Measurements from ENCODE around the gene PPP1R12C.
"Not testable (repeated sequence)": the region's sequence is repeated elsewhere in the genome, so short reads cannot be mapped to it uniquely, and the experiment has no call there.

Gene PPP1R12C

GRCh38 chr19:55109527-55110291 is 7.7 kb downstream of the PPP1R12C start:
- no peak for DNase-seq

GRCh38 chr19:55107252-55107651 is 10.2 kb downstream of the PPP1R12C start:
- DNase-seq: not testable (repeated sequence)

GRCh38 chr19:55106591-55106990 is 10.8 kb downstream of the PPP1R12C start:
- DNase-seq: no peak

- no peak for DNase-seq
Observed at GRCh38 chr19:55105237-55105636, 12.2 kb downstream of the PPP1R12C start.

- DNase-seq: no peak
Observed at GRCh38 chr19:55103190-55103589, 14.2 kb downstream of the PPP1R12C start.

- DNase-seq: no peak
Observed at GRCh38 chr19:55101261-55101660, 16.2 kb downstream of the PPP1R12C start.

GRCh38 chr19:55099557-55100506 is 17.6 kb downstream of the PPP1R12C start:
- no peak for DNase-seq

GRCh38 chr19:55098716-55099556 is 18.5 kb downstream of the PPP1R12C start:
- no peak for DNase-seq

- DNase-seq: no peak
Observed at GRCh38 chr19:55097864-55098715, 19.3 kb downstream of the PPP1R12C start.

- DNase-seq: no peak
Observed at GRCh38 chr19:55096061-55096701, 21.3 kb downstream of the PPP1R12C start.

- DNase-seq: no peak
Observed at GRCh38 chr19:55095260-55096060, 22.0 kb downstream of the PPP1R12C start.

GRCh38 chr19:55094456-55095259 is 22.8 kb downstream of the PPP1R12C start:
- no peak for DNase-seq

- DNase-seq: no peak
Observed at GRCh38 chr19:55092423-55093318, 24.8 kb downstream of the PPP1R12C start.

GRCh38 chr19:55091955-55092354 is 25.5 kb downstream of the PPP1R12C start:
- DNase-seq: no peak

- no peak for DNase-seq
Observed at GRCh38 chr19:55091126-55091910, 26.1 kb downstream of the PPP1R12C start.

GRCh38 chr19:55090564-55090963 is 26.9 kb downstream of the PPP1R12C start:
- no peak for DNase-seq

GRCh38 chr19:55089342-55089944 is 28.0 kb downstream of the PPP1R12C start:
- DNase-seq: no peak

Data from stimulated activated naive CD4-positive, alpha-beta T cell treated with Interleukin-2 at 50 U/mL for 16 hours (primary cell).